GM10266 (cell line): Measurements from ENCODE around the gene SNF8.
A peak's percentile ranks its signal among the peaks of the same experiment; 100 is the strongest.

Source experiments
- DNase-seq: peaks from one replicate; pipeline ENCODE4 v3.0.0; 2012; ENCODE audit errors: extremely low spot score
- TF ChIP-seq, protein P1 (sequence below): IDR thresholded peaks from 2 replicates; pipeline ENCODE4 v1.5.1; 2012; ENCODE audit warnings: mild to moderate bottlenecking, low read depth; ENCODE audit not compliant: control insufficient read depth, insufficient read depth; ENCODE audit errors: missing control alignments

The SNF8 gene

DNA sequence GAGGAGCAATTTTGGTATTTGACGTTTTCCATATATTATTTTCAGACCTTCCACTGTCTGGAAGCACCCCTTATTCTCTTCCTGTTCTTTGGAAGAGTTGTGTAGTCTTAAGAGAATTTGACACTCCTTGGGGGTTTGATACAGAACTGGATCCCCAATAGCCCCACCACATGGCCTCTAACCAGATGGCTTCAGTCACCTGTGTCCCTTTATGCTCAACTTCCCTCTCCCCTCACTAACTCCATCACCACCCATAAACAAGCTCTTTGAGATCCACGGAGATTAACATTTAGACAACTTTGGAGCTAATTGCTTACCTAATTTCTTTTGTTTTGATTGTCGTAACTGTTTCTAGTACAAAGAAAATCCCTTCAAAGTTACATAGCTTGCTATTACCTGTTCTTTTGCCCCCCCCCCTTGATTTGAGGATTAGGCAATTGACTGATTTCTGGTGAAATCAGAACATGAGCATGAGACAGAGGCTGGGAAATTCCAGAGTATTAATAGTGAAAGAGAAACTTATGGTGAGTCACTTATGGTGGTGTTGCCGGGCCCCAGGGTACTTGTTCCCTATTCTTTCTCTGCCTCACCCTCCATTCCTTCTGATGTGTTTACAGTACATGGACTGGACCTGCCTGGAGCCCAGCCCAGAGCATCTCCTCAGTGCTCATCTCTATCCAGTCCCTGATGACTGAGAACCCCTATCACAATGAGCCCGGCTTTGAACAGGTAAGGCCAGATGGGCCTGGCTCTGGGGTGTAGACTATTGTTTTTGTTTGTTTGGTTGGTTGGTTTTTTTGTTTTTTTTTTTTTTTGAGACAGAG lies 29.0 kb downstream of the SNF8 start:
- DNase-seq: peak; percentile 69
- TF ChIP-seq, protein P1, sequence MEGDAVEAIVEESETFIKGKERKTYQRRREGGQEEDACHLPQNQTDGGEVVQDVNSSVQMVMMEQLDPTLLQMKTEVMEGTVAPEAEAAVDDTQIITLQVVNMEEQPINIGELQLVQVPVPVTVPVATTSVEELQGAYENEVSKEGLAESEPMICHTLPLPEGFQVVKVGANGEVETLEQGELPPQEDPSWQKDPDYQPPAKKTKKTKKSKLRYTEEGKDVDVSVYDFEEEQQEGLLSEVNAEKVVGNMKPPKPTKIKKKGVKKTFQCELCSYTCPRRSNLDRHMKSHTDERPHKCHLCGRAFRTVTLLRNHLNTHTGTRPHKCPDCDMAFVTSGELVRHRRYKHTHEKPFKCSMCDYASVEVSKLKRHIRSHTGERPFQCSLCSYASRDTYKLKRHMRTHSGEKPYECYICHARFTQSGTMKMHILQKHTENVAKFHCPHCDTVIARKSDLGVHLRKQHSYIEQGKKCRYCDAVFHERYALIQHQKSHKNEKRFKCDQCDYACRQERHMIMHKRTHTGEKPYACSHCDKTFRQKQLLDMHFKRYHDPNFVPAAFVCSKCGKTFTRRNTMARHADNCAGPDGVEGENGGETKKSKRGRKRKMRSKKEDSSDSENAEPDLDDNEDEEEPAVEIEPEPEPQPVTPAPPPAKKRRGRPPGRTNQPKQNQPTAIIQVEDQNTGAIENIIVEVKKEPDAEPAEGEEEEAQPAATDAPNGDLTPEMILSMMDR: no peak

DNA sequence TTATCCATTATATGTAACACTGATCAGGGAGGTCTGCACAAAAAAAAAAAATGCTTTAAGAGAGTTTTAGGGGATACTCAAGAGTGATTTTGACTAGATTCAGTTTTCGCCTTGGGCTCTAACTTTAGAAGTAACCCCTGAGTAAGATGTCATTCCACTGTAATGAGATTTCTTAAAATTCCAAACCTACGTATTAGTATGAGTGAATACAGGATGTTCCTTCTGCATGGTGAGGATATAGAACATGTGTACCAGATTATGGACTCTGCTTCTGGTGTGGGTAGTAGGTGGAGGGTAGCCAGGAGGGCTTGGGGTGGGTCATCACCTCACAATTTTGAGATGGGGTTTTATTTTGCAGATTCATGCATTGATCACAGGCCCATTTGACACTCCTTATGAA lies 32.2 kb downstream of the SNF8 start:
- TF ChIP-seq, protein P1: no peak
- DNase-seq: no peak

DNA sequence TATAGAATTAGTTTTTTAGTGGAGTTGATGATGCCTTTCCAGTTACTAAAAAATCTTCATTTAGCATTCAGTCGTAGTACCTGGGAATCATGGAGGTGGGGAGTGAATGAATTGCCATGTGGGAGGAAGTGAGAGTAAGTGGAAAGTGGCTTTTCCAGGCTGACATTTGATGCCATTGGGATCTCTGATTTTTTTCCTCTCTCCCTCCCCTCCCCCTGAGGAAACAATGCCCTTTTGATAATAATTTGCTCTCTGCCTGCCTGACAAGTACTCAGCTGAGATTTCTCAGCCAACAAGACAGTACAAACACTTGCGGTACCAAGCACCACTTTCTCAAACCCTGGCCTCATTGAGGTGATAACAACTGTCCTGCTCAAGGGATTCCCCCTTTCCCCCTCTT lies 34.3 kb downstream of the SNF8 start:
- TF ChIP-seq, protein P1: no peak
- no peak for DNase-seq

DNA sequence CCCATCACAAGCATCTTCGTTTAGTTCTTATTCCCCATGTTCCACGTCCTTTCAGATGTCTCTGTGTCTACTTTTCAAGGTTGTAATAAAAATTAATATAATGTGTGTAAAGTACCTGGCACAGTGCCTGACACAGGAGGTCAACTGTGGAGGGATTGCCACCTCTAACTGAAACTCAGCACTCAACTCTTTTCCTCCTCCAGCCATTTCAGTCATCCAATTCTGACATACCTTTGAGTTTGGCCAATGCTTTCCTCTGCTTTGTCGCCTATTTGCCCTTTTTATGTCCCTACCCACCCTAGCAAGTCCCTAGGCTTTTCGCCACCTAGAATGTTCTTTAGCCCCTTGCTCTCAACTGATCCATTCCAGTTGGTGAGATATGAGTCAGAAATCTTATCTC lies 34.9 kb downstream of the SNF8 start:
- TF ChIP-seq, protein P1: no peak
- DNase-seq: no peak

DNA sequence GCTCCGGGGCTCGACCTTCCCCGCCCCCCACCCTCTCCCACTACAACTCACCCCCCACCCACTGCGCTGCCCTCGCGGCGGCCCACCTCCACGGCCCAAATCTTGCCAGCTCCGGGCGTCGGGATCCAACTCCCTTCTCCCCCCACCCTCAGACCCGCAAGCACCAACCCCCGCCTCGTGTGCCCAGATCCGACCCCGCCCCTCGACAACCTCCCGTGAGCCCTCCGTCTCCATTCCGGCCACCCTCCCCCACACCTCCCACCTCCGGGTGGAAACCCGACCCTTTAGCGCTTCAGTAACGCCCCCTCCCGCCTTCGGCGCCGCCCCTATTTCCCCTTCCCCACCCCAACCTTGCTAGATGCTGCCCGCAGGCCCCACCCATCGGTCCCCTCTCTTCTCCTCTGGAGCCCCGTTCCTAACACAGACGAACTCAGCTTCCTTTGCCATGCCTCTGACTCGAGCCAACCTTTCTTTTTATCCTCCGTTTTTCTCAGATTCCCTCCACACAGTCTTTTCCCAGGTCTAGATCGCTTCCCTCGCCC lies 35.7 kb downstream of the SNF8 start:
- DNase-seq: peak; percentile 91
- TF ChIP-seq, protein P1: no peak

DNA sequence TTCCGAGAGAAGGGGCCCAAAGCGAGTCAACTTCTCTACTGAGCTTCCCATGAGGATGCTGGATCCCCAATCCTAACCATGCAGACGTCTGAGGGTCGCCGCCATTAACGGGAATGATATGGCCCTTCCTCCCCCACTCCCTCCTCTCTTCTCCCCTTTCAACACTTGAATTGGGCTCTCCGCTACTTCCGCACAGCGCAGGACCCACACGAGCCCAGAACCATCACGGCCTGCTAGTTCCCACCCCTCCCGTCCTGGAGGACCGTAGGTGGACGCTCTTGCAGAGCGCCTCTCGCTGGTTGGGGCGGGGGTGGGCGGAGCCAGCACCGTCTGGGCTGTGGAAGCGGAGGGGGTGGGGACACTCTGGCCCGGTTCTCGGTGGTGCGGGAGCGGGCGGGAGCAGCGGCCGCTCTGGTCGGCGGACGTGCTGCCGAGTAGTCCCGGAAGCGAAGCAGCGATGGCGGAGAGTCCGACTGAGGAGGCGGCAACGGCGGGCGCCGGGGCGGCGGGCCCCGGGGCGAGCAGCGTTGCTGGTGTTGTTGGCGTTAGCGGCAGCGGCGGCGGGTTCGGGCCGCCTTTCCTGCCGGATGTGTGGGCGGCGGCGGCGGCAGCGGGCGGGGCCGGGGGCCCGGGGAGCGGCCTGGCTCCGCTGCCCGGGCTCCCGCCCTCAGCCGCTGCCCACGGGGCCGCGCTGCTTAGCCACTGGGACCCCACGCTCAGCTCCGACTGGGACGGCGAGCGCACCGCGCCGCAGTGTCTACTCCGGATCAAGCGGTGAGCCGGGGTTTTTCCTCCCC lies 36.4 kb downstream of the SNF8 start, which contains the start of gene UBE2Z:
UBE2Z (plus strand) TSS at position 361 of the 797 bp plus-strand sequence; CDS start at position 458, 97 bp downstream.
- peak; percentile 97 for DNase-seq
- TF ChIP-seq, protein P1: peak; percentile 54

DNA sequence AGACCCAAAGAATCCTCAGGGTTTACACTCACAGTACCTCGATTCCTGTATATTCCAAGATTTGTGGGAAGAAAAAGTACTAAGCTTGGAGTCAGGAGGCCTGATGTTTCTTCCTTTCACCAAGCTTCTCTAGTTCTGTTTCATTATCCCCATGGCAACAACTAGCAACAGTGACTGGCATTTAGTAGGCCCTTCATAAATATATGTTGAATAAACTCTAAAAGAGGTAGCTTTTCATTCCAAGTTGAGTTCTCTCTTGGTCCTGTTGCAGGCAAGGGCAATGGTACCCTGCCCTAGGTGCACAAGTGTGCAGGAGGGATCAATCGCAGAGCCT lies 37.0 kb downstream of the SNF8 start:
- no peak for DNase-seq
- TF ChIP-seq, protein P1: no peak
